Suppressor macrophage treated with lipopolysaccharide for 4 hours (primary cell): ENCODE results near the gene COLEC12.

ENCODE experiments used
- DNase-seq: peaks from one replicate; pipeline ENCODE4 v3.0.0-alpha.2; 2020

COLEC12 gene

GRCh38 chr18:354003-354402 is 146.5 kb downstream of the COLEC12 start:
- no peak for DNase-seq

GRCh38 chr18:352438-352837 is 148.1 kb downstream of the COLEC12 start:
- no peak for DNase-seq

- DNase-seq: no peak
Measured at GRCh38 chr18:350953-351572, 149.4 kb downstream of the COLEC12 start.

GRCh38 chr18:346600-346999 is 153.9 kb downstream of the COLEC12 start:
- DNase-seq: no peak

GRCh38 chr18:341102-341501 is 159.4 kb downstream of the COLEC12 start:
- no peak for DNase-seq

- no peak for DNase-seq
Measured at GRCh38 chr18:340044-340443, 160.5 kb downstream of the COLEC12 start.

GRCh38 chr18:339200-339599 is 161.3 kb downstream of the COLEC12 start:
- DNase-seq: no peak

GRCh38 chr18:336713-337112 is 163.8 kb downstream of the COLEC12 start:
- DNase-seq: peak; percentile 74

- DNase-seq: peak; percentile 35
Measured at GRCh38 chr18:335733-336132, 164.8 kb downstream of the COLEC12 start.

- DNase-seq: no peak
Measured at GRCh38 chr18:334575-335132, 165.8 kb downstream of the COLEC12 start.

GRCh38 chr18:332721-333510 is 167.6 kb downstream of the COLEC12 start:
- DNase-seq: no peak

GRCh38 chr18:332007-332406 is 168.5 kb downstream of the COLEC12 start:
- peak; percentile 84 for DNase-seq

GRCh38 chr18:331221-331821 is 169.2 kb downstream of the COLEC12 start:
- no peak for DNase-seq

GRCh38 chr18:328928-329327 is 171.6 kb downstream of the COLEC12 start:
- no peak for DNase-seq

GRCh38 chr18:326846-327245 is 173.7 kb downstream of the COLEC12 start:
- no peak for DNase-seq

GRCh38 chr18:323253-323622 is 177.3 kb downstream of the COLEC12 start:
- DNase-seq: peak; percentile 75

GRCh38 chr18:321865-322467 is 178.5 kb downstream of the COLEC12 start:
- peak; percentile 44 for DNase-seq

GRCh38 chr18:320155-320554 is 180.3 kb downstream of the COLEC12 start:
- no peak for DNase-seq

GRCh38 chr18:319720-320119 is 180.8 kb downstream of the COLEC12 start:
- no peak for DNase-seq

- DNase-seq: no peak
Measured at GRCh38 chr18:318791-319291, 181.7 kb downstream of the COLEC12 start.

GRCh38 chr18:317618-318017 is 182.9 kb downstream of the COLEC12 start:
- no peak for DNase-seq

GRCh38 chr18:316393-316792 is 184.1 kb downstream of the COLEC12 start:
- DNase-seq: no peak

- no peak for DNase-seq
Measured at GRCh38 chr18:313931-314330, 186.6 kb downstream of the COLEC12 start.
